HEK293T (cell line): ENCODE measurements around the gene TACC2.

Experiments
- BHLHE40 ChIP-seq: fragments of 450-650 bp; IDR thresholded peaks from 2 replicates; pipeline ENCODE4 v1.6.1; 2016; ENCODE audit warnings: mild to moderate bottlenecking, moderate library complexity, borderline replicate concordance
- FOXA1 ChIP-seq: fragments of 450-650 bp; IDR thresholded peaks from 2 replicates; pipeline ENCODE4 v1.6.1; 2016; ENCODE audit warnings: mild to moderate bottlenecking
- FOXK2 ChIP-seq: fragments of 450-650 bp; IDR thresholded peaks from 2 replicates; pipeline ENCODE4 v1.6.1; 2016; ENCODE audit warnings: mild to moderate bottlenecking
- FOXM1 ChIP-seq: fragments of 450-650 bp; IDR thresholded peaks from 2 replicates; pipeline ENCODE4 v1.6.1; 2017; ENCODE audit warnings: mild to moderate bottlenecking, borderline replicate concordance
- L3MBTL2 ChIP-seq: fragments of 450-650 bp; conservative IDR thresholded peaks from 2 replicates; pipeline ENCODE4 v1.6.1; 2016; ENCODE audit warnings: mild to moderate bottlenecking
- SP1 ChIP-seq: fragments of 450-650 bp; IDR thresholded peaks from 2 replicates; pipeline ENCODE4 v1.6.1; 2017
- TF ChIP-seq, protein P1 (sequence below): fragments of 450-650 bp; IDR thresholded peaks from 2 replicates; pipeline ENCODE4 v1.6.1; 2016

DNA sequence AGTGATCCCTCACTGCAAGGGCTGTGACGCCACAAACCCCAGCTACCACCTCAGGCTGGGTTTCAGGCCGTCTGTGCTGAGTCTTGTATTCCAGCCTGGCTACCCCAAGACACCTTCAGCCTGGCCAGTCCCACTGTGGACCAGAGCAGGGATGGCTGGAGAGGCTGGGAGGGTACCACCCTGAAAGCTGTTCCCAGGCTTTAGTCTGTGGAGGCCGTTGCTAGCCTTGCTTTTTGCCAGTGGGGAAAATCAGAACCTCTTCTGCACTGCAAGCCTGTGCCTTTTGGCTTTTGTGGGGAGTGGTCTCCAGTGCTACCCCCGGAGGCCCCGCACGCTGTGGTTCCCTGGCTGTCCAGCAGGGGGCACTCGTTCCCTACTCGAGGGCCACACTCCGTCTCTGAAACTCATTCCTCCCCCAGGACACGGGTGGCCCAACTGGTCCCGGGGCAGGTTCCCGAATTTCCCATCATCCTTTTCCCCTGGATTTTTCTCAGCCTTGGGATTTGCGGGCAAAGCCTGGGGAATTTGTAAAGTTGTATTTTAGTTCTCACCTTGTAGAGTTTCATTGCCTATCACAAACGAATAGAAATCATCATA, 153.8 kb downstream of the TACC2 start:
- TF ChIP-seq SP1 (no peak), FOXA1 (no peak), BHLHE40 (no peak), FOXK2 (no peak), L3MBTL2 (no peak), FOXM1 (no peak)
- TF ChIP-seq, protein P1, sequence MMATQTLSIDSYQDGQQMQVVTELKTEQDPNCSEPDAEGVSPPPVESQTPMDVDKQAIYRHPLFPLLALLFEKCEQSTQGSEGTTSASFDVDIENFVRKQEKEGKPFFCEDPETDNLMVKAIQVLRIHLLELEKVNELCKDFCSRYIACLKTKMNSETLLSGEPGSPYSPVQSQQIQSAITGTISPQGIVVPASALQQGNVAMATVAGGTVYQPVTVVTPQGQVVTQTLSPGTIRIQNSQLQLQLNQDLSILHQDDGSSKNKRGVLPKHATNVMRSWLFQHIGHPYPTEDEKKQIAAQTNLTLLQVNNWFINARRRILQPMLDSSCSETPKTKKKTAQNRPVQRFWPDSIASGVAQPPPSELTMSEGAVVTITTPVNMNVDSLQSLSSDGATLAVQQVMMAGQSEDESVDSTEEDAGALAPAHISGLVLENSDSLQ, result no peak
